ENCODE measurements around the gene APOA1. TPM values are rescaled to one million over a fixed set of nuclear protein-coding genes. Genes with fewer than 3 reads are reported as not detected.

Gene APOA1
- total RNA-seq, 4 donors from 2014 or later, result 1.3 TPM; not detected in 3

- no peaks in the 10 kb centered on the region for H3K4me1 ChIP-seq
- no peak for ATAC-seq
- no peaks in the 10 kb centered on the region for H3K27me3 ChIP-seq
- H3K27ac ChIP-seq, result no peak overlapping the region
- no peaks in the 10 kb centered on the region for H3K9me3 ChIP-seq
- H3K4me3 ChIP-seq, result no peak overlapping the region
- 60 to 100% methylated on average over 1 of the region's 1 CpG for WGBS, 2 donors (ENCODE audit: low coverage in 1 of 2)
- TF ChIP-seq POLR2A (IDR thresholded peaks at IDR 0.05), result no peak
- TF ChIP-seq EP300 (IDR thresholded peaks at IDR 0.05), result no peak
- no peak for TF ChIP-seq CTCF (IDR thresholded peaks at IDR 0.05)
- no peak for TF ChIP-seq POLR2AphosphoS5 (IDR thresholded peaks at IDR 0.05)
- H3K36me3 ChIP-seq, result no peaks in the 10 kb centered on the region
Observed at GRCh38 chr11:116813170-116813569, 24.3 kb downstream of the APOA1 start.

GRCh38 chr11:116812109-116812508, 25.3 kb downstream of the APOA1 start:
- WGBS, 2 donors (ENCODE audit: low coverage in 1 of 2), result 78 to 95% methylated on average over 4 of the region's 4 CpGs
- TF ChIP-seq POLR2AphosphoS5 (IDR thresholded peaks at IDR 0.05) (no peak), POLR2A (IDR thresholded peaks at IDR 0.05) (no peak), CTCF (IDR thresholded peaks at IDR 0.05) (no peak), EP300 (IDR thresholded peaks at IDR 0.05) (no peak)
- ATAC-seq, result no peak
- H3K4me1 ChIP-seq, result no peaks in the 10 kb centered on the region
- no peaks in the 10 kb centered on the region for H3K9me3 ChIP-seq
- H3K36me3 ChIP-seq, result no peaks in the 10 kb centered on the region
- peaks cover 5% of the 10 kb centered on the region for H3K27me3 ChIP-seq
- H3K4me3 ChIP-seq, result no peak overlapping the region
- H3K27ac ChIP-seq, result no peak overlapping the region

GRCh38 chr11:116811194-116811593, 26.2 kb downstream of the APOA1 start:
- H3K27me3 ChIP-seq, result peaks cover 5% of the 10 kb centered on the region
- no peak overlapping the region for H3K27ac ChIP-seq
- no peaks in the 10 kb centered on the region for H3K9me3 ChIP-seq
- no peaks in the 10 kb centered on the region for H3K36me3 ChIP-seq
- no peak for ATAC-seq
- WGBS, 2 donors (ENCODE audit: low coverage in 1 of 2), result 65 to 75% methylated on average over 2 to 3 of the region's 3 CpGs
- TF ChIP-seq CTCF (IDR thresholded peaks at IDR 0.05) (no peak), EP300 (IDR thresholded peaks at IDR 0.05) (no peak), POLR2AphosphoS5 (IDR thresholded peaks at IDR 0.05) (no peak), POLR2A (IDR thresholded peaks at IDR 0.05) (no peak)
- no peaks in the 10 kb centered on the region for H3K4me1 ChIP-seq
- no peak overlapping the region for H3K4me3 ChIP-seq

GRCh38 chr11:116808262-116809175, 28.9 kb downstream of the APOA1 start:
- no peak overlapping the region for H3K4me3 ChIP-seq
- no peaks in the 10 kb centered on the region for H3K9me3 ChIP-seq
- H3K27ac ChIP-seq, result no peak overlapping the region
- 72 to 94% methylated on average over 4 to 14 of the region's 14 CpGs for WGBS, 2 donors (ENCODE audit: low coverage in 1 of 2)
- no peaks in the 10 kb centered on the region for H3K36me3 ChIP-seq
- H3K4me1 ChIP-seq, result no peaks in the 10 kb centered on the region
- peaks cover 5% of the 10 kb centered on the region for H3K27me3 ChIP-seq
- ATAC-seq, result no peak
- TF ChIP-seq EP300 (IDR thresholded peaks at IDR 0.05) (no peak), POLR2A (IDR thresholded peaks at IDR 0.05) (no peak), POLR2AphosphoS5 (IDR thresholded peaks at IDR 0.05) (no peak), CTCF (IDR thresholded peaks at IDR 0.05) (no peak)

All from gastroesophageal sphincter (tissue), 4 donors.